Stromal cell of bone marrow (primary cell): ENCODE data around the gene HDLBP.

Source experiments
- DNase-seq: peaks from one replicate; pipeline ENCODE4 v3.0.0-alpha.2; 2012; ENCODE audit warnings: low read depth

HDLBP gene

DNA sequence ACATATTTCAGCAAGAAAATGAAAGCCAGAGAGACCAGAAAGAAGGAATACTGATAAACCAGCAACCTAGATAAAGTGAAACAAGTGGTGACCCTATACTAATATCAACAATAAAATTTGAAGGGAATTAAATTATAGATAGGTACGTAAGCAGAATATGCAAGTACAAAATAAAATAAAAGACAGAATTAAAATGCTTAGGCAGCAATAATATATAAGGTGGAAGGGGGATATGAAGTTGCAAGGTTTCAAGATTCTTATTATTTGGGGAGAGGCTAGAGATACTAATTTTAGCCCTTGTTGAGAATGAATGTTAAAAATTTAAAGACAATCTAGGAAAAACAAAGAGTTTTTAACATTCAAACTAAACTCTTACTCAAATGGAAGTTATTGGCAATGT is 39.6 kb downstream of the HDLBP start:
- DNase-seq: no peak

DNA sequence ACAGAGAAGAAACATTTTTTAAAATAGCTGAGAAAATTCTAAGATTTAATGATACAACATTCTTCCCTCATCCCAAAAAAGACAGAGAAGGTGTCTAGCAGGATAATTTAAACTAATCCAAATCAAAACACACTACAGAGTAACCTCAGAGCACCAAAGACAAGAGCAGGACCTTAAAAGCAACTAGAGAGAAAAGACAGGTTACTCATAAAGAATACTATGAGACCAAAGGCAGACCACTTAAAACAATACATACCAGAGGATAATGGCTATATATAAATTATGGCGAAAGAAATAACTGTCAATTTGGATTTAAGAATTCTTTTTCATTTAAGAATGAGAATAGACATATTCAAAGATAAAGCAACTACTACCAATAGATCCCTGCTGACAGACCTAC is 40.0 kb downstream of the HDLBP start:
- no peak for DNase-seq

DNA sequence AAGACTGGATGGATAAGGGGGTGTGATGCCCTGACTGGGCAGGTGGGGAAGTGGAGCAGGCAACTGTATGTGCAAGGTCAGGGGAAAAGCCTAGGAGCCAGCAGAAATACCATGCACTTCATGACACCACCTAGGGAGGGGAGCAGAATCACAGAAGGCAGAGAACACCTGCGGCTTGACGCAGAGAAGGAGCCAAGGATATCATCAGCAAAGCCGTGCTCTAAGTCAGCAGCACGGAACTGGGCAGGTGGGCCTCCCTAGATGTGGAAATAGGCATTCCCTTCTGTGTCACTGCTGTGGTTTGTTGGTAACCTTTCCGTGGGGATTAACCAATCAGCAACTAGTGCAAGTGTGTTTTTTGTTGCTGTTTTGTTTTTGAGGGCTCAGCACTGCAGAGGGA is 41.3 kb downstream of the HDLBP start:
- DNase-seq: no peak

- DNase-seq: no peak
These were observed 42.1 kb downstream of the HDLBP start for GRCh38 chr2:241273210-241274020.

DNA sequence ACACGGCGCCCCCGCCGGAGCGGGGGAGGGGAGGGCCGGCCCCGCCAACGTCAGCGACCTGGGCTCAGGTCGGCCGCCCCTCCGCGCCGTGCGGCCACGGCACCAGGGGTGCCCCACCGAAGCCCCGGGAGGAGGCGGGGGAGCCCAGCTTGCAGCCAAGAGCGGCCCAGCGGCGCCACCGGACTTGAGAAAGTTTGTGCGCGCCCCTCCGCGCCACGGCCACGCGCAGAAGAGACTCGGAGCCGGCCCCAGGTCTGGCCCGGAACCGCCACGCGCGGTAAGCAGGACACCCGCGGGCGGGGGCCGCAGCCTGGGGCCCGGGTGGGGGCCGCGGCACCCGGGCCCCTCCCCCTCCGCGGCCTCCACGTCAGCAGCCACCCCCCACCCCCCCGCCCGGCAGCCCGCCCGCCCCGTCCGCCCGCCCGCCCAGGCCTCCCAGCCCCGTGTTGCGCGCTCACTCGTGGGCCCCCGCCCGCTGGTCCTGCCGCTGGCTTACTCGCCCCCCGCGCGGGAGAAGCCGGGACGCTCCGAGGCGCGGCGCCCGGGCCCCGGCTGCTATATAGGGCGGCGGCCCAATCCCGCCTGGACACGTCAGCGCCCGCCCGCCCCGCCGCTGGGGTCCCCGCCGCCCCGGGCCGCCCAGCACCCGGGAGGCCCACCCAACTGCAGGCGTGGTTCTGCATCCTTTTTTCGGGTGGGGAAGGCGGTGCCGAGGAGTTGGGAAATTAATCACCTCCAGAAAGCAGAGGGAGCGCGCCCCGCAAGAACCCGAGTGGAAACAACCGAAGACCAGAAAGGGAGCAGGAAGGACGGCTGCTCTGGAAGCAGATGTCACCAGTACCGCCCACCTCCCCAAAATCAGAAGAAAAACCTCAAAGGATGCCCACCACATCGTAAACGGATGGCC is 42.9 kb downstream of the HDLBP start:
- peak; percentile 54 for DNase-seq

- peak; percentile 77 for DNase-seq
These were observed 43.7 kb downstream of the HDLBP start for GRCh38 chr2:241271706-241272302.

GRCh38 chr2:241270531-241270930 is 44.9 kb downstream of the HDLBP start:
- DNase-seq: no peak

- DNase-seq: no peak
These were observed 45.6 kb downstream of the HDLBP start for GRCh38 chr2:241269707-241270520.

GRCh38 chr2:241268716-241269445 is 46.6 kb downstream of the HDLBP start:
- no peak for DNase-seq

- DNase-seq: no peak
These were observed 47.2 kb downstream of the HDLBP start for GRCh38 chr2:241268306-241268705.

GRCh38 chr2:241267249-241268067 is 48.0 kb downstream of the HDLBP start:
- DNase-seq: no peak

- no peak for DNase-seq
These were observed 50.0 kb downstream of the HDLBP start for GRCh38 chr2:241265506-241265905.

- DNase-seq: no peak
These were observed 52.4 kb downstream of the HDLBP start for GRCh38 chr2:241263061-241263460.

DNA sequence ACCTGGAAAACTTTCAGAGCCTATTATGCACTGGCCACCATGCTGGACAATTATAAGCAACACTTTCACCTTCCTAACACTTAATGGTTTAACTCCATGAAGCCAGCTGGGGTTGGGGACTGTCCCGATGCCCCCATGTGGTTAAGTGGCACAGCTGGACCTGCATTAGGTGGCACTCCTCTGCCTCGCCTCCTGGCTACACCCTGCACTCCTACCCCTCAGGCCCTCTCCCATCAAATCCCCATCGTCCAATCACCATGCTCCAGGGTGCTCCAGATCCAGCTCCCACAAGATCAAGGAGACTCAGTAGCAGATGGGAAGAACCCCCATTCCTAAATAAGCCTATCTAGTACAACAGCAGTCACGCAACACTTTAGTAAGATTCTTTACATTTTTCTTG is 53.8 kb downstream of the HDLBP start:
- DNase-seq: no peak

DNA sequence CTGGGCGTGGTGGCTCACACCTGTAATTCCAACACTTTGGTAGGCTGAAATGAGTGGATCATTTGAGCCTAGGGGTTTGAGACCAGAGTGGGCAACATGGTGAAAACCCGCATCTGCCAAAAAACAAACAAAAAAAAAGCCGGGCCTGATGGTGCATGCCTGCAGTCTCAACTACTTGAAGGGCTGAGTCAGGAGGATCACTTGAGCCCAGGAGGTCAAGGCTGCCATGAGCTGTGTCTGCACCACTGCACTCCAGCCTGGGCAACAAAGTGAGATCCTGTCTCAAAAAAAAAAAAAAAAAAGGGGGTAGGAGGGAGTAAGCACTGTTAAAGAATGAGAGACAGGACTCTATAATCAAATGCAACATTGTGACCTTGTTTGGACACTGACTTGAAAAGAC is 54.6 kb downstream of the HDLBP start:
- no peak for DNase-seq

GRCh38 chr2:241258505-241259280 is 56.8 kb downstream of the HDLBP start:
- DNase-seq: no peak

DNA sequence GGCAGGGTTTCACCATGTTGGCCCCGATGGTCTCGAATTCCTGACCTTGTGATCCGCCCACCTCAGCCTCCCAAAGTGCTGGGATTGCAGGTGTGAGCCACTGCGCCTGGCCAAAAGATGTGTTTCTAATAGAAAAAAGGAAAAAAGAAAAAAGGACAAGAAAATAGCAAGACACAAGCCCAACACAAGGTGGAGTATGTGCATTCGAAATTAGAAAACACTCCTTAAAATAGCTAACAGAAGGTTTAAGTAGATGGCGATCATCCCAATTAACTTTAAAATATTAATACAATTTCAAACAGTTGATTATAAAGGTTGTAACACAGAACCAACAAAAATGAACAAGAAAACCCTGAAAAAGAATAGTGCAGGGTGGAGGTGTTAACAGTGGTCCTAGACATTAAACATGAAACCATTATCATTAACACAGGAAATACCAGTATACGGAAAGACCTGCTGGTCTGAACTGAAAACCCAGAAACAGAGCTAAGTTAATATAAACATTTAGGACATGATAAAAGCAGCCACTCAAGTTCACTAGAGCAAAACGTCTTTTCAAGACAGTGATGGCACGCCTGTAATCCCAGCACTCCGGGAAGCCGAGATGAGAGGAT is 57.9 kb downstream of the HDLBP start:
- no peak for DNase-seq

- DNase-seq: no peak
These were observed 59.3 kb downstream of the HDLBP start for GRCh38 chr2:241256168-241256545.

- no peak for DNase-seq
These were observed 59.8 kb downstream of the HDLBP start for GRCh38 chr2:241255542-241256167.
